Activated CD8-positive, alpha-beta memory T cell treated with anti-CD3 and anti-CD28 coated beads, Interleukin-2, amount 50 U/mL, for 4 hours (primary cell): ENCODE measurements around the gene ATAD3C.
"Not testable (repeated sequence)": the region's sequence is repeated elsewhere in the genome, so short reads cannot be mapped to it uniquely, and the experiment has no call there.

Source experiments
- DNase-seq: peaks from one replicate; pipeline ENCODE4 v3.0.0-alpha.2; 2020

The ATAD3C gene

GRCh38 chr1:1479547-1480487 lies 30.3 kb downstream of the ATAD3C start:
- no peak for DNase-seq

GRCh38 chr1:1480488-1480867 lies 31.0 kb downstream of the ATAD3C start:
- not testable (repeated sequence) for DNase-seq

DNA sequence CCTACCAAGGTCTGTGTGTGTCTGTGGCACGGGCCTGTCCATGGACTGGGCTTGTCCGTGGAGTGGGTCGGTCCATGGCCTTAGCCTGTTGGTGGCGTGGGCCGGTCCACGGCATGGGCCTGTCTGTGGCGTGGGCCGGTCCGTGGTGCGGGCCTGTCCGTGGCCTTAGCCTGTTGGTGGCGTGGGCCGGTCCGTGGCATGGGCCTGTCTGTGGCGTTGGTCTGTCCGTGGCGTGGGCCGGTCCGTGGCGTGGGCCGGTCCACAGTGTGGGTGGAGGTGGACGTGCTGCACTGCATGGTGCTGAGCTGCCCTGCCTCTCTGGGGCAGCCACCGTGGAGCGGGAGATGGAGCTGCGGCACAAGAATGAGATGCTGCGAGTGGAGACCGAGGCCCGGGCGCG lies 32.3 kb downstream of the ATAD3C start:
- not testable (repeated sequence) for DNase-seq

GRCh38 chr1:1482856-1483255 lies 33.4 kb downstream of the ATAD3C start:
- no peak for DNase-seq

- no peak for DNase-seq
Measured at GRCh38 chr1:1483714-1484113, 34.2 kb downstream of the ATAD3C start.

- DNase-seq: not testable (repeated sequence)
Measured at GRCh38 chr1:1484976-1485750, 35.7 kb downstream of the ATAD3C start.

DNA sequence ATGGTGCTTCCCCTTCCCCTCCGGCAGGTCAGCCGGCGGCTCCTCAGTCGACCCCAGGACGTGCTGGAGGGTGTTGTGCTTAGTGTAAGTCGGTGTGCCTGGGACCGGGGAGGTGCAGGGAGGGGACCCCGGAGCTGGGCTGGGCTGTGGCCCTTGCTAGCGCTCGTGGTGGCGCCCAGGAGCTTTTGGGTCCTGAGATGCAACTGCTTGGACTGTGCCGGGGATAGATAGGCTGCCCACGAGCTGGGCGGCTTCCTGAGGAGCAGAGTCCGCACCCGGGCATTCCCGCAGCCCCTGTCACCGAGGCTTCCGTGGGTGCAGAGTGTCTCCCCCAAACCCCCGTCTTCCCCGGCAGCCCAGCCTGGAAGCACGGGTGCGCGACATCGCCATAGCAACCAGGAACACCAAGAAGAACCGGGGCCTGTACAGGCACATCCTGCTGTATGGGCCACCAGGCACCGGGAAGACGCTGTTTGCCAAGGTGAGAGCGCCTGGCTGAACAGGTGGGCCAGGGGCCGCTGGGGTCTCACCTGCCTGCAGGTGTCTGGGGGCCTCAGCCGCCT lies 36.3 kb downstream of the ATAD3C start:
- DNase-seq: not testable (repeated sequence)

DNA sequence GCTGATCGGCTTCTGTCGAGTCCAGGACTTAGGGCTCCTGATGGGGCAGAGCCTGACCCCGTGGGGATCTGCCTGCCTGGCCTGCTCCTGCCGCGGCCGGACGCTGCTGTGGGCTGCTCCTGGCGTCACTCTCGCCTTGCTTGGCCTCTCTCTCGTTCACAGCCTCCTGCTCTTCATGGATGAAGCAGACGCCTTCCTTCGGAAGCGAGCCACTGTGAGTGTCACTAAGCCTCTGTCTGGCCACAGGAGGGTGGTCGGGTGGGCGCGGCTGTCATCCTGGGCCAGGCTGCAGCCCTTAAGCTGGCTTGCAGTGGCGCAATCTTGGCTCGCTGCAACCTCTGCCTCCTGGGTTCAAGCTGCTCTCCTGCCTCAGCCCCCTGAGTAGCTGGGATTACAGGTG lies 38.2 kb downstream of the ATAD3C start:
- DNase-seq: no peak

DNA sequence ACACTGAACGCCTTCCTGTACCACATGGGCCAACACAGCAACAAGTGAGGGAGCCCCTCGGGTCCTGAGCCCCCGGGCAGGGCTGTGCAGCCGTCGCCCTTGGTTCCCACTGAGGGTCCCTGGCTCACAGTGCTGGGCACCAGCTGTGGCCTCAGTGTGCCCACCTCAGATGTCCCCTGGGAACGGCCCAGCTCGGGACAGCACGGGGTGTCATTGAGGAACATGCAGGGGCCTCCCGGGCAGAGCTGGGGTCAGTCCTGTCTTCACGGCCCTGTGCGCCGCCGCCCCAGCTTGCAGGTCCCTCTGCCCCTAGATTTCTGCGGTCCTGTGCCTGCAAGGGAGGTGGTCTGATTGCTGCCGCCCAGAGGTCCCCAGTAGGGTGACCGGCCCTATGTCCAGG lies 39.7 kb downstream of the ATAD3C start:
- DNase-seq: no peak

DNA sequence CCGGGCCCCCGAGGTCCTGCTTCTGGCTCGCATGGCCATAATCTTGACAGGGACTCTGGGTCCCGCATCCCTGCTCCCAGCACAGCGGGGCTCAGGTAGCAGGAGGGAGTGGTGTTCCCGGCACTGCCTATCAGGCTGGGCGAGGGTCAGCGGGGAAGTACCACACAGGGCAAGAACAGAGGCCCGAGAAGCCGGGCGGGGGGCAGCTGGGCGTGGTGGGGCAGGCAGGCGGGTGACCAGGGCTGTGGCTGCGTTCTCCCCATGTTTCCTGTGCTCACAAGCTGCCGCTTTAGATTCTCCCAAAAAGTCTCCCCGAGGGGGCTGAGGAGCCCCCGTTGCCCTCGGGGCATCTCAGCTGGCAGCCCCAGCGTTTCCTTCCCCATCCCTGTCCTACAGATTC lies 40.4 kb downstream of the ATAD3C start:
- no peak for DNase-seq

- no peak for DNase-seq
Measured at GRCh38 chr1:1490633-1491230, 41.2 kb downstream of the ATAD3C start.

- DNase-seq: no peak
Measured at GRCh38 chr1:1491601-1492000, 42.1 kb downstream of the ATAD3C start.

- DNase-seq: not testable (repeated sequence)
Measured at GRCh38 chr1:1494311-1494710, 44.8 kb downstream of the ATAD3C start.

DNA sequence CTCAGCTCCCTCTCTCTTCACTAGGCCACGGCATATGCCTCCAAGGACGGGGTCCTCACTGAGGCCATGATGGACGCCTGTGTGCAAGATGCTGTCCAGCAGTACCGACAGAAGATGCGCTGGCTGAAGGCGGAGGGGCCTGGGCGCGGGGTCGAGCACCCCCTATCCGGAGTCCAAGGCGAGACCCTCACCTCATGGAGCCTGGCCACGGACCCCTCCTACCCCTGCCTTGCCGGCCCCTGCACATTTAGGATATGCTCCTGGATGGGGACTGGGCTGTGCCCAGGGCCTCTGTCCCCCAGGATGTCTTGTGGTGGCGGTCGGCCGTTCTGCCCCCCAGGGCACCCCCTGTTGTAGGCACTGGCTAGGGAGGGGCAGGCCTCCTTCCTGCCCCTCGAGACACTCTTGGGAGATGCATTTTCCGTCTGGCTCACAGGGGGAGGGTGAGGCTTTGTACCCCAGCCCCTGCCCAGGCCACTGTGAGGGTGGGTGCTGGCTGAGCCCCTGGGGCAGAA lies 46.0 kb downstream of the ATAD3C start:
- not testable (repeated sequence) for DNase-seq

GRCh38 chr1:1504777-1505365 lies 55.4 kb downstream of the ATAD3C start:
- DNase-seq: peak; percentile 60

DNA sequence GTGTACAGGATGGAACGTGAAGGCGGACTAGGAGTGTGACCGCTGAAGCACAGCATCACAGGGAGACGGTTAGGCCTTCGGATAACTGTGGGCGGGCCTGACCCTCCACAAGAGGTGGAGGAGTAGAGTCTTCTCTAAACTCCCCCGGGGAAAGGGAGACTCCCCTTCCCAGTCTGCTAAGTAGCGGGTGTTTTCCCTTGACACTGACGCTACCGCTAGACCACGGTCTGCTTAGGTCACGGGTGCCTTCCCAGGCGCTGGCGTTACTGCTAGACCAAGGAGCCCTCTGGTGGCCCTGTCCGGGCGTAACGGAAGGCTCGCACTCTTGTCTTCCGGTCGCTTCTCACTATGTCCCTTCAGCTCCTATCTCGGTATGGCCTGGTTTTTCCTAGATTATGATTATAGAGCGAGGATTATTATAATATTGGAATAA lies 55.9 kb downstream of the ATAD3C start:
- DNase-seq: not testable (repeated sequence)

GRCh38 chr1:1505801-1506200 lies 56.3 kb downstream of the ATAD3C start:
- not testable (repeated sequence) for DNase-seq

GRCh38 chr1:1507305-1507704 lies 57.8 kb downstream of the ATAD3C start:
- DNase-seq: no peak

DNA sequence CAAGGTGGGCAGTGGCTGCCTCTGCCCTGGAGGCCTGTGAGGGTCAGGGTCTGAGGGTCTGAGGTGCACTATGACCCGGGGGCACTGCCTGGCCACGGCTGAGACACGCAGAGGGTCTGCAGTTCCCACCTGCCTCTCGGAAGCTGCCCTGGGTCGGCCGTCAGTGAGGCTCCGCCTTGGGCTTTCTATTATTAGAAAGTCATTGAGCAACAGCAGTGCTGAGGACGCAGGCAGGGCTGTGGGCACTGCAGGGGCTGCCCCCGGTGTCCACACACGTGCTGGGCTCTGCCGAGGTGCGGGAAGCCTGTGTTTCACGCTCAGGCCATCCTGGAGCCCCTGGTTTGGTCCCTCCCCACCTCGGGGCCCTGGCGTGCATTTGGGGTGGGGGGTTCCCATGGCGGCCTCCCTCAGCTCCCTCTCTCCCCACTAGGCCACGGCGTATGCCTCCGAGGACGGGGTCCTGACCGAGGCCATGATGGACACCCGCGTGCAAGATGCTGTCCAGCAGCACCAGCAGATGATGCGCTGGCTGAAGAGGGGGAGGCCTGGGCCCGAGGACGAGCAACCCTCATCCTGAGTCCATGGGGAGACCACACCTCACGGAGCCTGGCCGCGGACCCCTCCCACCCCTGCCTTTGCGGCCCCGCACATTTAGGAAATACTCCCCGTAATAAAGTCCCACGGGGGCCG lies 59.4 kb downstream of the ATAD3C start:
- DNase-seq: not testable (repeated sequence)

- not testable (repeated sequence) for DNase-seq
Measured at GRCh38 chr1:1509465-1509850, 60.0 kb downstream of the ATAD3C start.

- DNase-seq: no peak
Measured at GRCh38 chr1:1510912-1511532, 61.5 kb downstream of the ATAD3C start.
